Testis (tissue), 2 donors: ENCODE measurements around the gene MMP28.

Experiments
- POLR2A ChIP-seq: fragments of 450-650 bp; IDR thresholded peaks from one replicate; pipeline ENCODE4 v1.6.1; 2017; ENCODE audit warnings: antibody characterized with exemption, mild to moderate bottlenecking, moderate library complexity
- TF ChIP-seq, protein P1 (sequence below), 3 experiments: fragments of 450-650 bp in 2 of 3; fragments of 200-600 bp in 1 of 3; sonication (generic) in 1 of 3; IDR thresholded peaks; one replicate each; pipeline ENCODE4 v1.5.1; 2016 to 2019; ENCODE audit warnings: antibody characterized with exemption in 3 of 3, mild to moderate bottlenecking in 2 of 3, moderate library complexity in 1 of 3

DNA sequence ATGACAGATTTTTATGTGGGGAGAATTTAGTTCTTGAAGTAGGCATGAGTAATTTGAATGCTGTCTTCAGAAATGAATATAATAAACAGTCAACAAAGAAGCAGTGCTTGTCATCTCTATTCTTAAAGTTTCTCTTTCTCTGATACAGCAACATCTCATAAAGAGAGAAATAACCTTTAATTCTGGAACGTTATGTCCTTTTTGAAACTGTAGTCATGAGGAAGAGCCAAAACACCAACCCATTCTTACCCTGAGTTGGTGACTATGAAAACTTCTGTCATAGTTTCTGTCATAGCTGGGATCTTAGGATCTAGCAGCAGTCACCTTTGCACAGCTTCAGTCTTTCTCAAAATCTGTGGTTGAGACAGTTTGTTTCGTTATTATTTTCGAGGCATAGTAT lies 79.3 kb downstream of the MMP28 start:
- TF ChIP-seq, protein P1, sequence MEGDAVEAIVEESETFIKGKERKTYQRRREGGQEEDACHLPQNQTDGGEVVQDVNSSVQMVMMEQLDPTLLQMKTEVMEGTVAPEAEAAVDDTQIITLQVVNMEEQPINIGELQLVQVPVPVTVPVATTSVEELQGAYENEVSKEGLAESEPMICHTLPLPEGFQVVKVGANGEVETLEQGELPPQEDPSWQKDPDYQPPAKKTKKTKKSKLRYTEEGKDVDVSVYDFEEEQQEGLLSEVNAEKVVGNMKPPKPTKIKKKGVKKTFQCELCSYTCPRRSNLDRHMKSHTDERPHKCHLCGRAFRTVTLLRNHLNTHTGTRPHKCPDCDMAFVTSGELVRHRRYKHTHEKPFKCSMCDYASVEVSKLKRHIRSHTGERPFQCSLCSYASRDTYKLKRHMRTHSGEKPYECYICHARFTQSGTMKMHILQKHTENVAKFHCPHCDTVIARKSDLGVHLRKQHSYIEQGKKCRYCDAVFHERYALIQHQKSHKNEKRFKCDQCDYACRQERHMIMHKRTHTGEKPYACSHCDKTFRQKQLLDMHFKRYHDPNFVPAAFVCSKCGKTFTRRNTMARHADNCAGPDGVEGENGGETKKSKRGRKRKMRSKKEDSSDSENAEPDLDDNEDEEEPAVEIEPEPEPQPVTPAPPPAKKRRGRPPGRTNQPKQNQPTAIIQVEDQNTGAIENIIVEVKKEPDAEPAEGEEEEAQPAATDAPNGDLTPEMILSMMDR (IDR thresholded peaks at IDR 0.05), result no peak
- no peak for TF ChIP-seq POLR2A
